Measurements from ENCODE around the gene ADNP2. TPM values are rescaled to one million over a fixed set of nuclear protein-coding genes. Genes with fewer than 3 reads are reported as not detected.
"Not testable (repeated sequence)": the region's sequence is repeated elsewhere in the genome, so short reads cannot be mapped to it uniquely, and the experiment has no call there.

ADNP2 gene
- total RNA-seq, 1 experiment from 2014 or later, result 21.3 TPM

DNA sequence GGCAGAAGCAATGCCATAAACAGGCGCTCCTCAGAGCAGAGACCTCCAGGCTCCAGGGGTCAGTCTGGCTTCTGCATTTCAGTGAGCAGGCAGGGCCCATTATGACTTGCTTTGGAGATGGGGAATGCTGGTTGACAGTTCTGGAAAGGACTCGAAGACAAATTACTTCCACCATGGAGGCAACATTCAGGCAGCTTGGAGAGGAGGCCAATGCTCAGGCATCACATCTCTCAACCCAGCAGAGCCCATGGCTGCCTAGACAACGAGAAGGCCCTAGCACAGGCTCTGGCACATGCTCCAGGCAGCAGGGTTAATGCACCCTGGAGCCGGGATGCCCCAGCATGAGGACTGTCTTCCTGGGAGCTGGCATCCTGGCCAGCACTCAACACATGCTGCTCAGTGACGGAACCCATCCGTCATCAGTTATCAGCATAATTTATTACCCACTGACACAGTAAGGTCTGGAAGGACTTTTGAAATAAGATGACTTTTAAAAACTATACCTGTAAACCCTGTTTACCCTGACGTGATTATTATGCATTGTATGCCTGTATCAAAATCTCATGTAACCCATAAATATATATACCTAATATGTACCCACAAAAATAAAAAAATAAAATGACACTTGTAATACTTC is 52.8 kb downstream of the ADNP2 start:
- H3K27ac ChIP-seq, result no peak overlapping the region
- H3K9me3 ChIP-seq (replicated peaks), result peaks cover 11% of the 10 kb centered on the region
- H3K36me3 ChIP-seq, result no peaks in the 10 kb centered on the region
- H3K4me1 ChIP-seq (replicated peaks), result no peaks in the 10 kb centered on the region
- H3K27me3 ChIP-seq (replicated peaks), result no peaks in the 10 kb centered on the region
- DNase-seq (ENCODE audit: low read depth in 1 of 2, low spot score in 2 of 2), result no peak
- H3K4me3 ChIP-seq, result no peak overlapping the region

DNA sequence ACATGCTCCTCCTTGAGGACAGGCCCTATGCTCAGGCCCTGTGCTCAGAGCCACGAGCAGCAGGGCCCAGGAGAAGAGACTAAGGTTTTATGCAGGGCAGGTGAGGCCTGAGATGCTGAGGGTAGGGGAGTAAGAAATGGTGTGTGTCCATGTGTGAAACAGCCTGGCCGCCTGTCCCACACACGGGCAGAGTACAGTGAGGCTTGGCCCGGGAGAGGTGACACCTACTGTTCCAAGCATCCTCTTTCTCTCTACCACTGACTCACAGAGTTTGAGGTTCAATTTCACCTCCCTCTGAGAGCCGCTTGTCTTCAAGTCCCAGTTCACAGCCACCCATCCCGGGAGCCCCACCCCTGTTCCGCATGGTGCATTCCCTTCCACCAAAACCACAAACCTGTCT is 54.1 kb downstream of the ADNP2 start:
- Histone ChIP-seq H3K9me3 (replicated peaks) (peaks cover 11% of the 10 kb centered on the region), H3K36me3 (no peaks in the 10 kb centered on the region), H3K4me3 (no peak overlapping the region), H3K27ac (no peak overlapping the region), H3K4me1 (replicated peaks) (peaks cover 4% of the 10 kb centered on the region; the same call in 1 of the 2 replicates), H3K27me3 (replicated peaks) (no peaks in the 10 kb centered on the region)
- DNase-seq (ENCODE audit: low read depth in 1 of 2, low spot score in 2 of 2), result no peak

DNA sequence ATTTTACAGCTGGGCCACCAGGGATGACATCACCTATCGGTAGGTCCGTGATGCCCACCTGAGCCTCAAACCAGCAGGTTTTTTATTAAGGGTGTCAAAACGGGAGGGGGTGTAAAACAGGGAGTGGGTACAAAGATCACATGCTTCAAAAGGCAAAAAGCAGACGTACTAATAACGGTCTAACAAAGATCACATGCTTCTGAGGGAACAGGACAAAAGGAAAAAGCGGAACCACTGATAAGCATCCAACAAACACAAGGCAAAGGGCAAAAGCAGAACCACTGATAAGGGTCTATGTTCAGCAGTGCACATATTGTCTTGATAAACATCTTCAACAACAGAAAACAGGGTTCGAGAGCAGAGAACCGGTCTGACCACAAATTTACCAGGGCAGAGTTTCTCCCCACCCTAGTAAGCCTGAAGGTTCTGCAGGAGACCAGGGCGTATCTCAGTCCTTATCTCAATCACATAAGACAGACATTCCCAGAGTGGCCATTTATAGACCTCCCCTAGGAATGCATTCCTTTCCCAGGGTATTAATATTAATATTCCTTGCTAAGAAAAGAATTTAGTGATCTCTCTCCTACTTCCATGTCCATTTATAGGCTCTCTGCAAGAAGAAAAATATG is 55.8 kb downstream of the ADNP2 start:
- not testable (repeated sequence) for H3K27ac ChIP-seq; H3K27me3 ChIP-seq (replicated peaks); DNase-seq (ENCODE audit: low read depth in 1 of 2, low spot score in 2 of 2); H3K4me3 ChIP-seq; H3K4me1 ChIP-seq (replicated peaks); H3K36me3 ChIP-seq
- peaks cover 11% of the 10 kb centered on the region for H3K9me3 ChIP-seq (replicated peaks)

DNA sequence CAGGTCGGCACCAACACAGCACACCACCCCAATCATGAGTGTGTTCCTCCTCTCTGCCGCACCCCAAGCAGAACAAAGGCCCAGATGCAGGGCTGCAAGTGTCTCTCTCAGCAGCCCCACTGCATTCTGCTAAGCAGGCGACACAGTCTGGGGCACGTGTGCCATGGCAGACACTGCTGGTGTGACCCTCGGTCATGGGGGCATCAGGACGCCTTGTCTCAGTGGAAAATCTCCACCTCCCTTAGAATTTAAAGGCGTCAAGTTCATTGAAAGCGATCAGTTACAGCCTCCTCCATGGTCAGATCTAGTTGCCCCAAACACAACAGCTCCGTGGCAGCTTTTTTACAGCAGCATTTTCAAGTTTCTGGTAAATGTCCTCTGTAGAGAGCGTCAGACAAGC is 57.2 kb downstream of the ADNP2 start:
- Histone ChIP-seq H3K36me3 (no peaks in the 10 kb centered on the region), H3K27me3 (replicated peaks) (no peaks in the 10 kb centered on the region), H3K4me1 (replicated peaks) (peaks cover 5% of the 10 kb centered on the region), H3K4me3 (no peak overlapping the region), H3K9me3 (replicated peaks) (peaks cover 11% of the 10 kb centered on the region), H3K27ac (no peak overlapping the region)
- no peak for DNase-seq (ENCODE audit: low read depth in 1 of 2, low spot score in 2 of 2)

DNA sequence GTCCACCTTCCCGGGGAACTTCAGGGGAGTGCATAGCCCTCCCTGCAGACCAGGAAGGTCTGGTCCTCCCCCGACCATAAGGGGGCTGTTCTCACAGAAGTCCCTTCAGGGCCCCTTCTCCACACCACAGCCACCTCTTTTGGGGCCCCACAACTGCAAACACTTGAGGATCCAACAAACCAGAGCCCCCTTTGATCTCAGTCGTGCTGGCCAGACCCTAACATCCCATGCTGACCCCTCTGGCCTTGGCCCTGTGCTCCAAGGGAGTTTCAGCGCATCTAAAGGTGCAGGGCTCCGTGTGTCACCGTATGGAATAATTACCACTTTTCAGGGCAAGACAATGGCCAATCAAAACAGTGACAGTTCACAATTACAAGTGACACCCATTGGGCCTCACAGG is 57.7 kb downstream of the ADNP2 start:
- peaks cover 11% of the 10 kb centered on the region for H3K9me3 ChIP-seq (replicated peaks)
- peaks cover 10% of the 10 kb centered on the region for H3K4me1 ChIP-seq (replicated peaks)
- H3K4me3 ChIP-seq, result no peak overlapping the region
- DNase-seq (ENCODE audit: low read depth in 1 of 2, low spot score in 2 of 2), result no peak
- H3K36me3 ChIP-seq, result no peaks in the 10 kb centered on the region
- no peak overlapping the region for H3K27ac ChIP-seq
- H3K27me3 ChIP-seq (replicated peaks), result no peaks in the 10 kb centered on the region

DNA sequence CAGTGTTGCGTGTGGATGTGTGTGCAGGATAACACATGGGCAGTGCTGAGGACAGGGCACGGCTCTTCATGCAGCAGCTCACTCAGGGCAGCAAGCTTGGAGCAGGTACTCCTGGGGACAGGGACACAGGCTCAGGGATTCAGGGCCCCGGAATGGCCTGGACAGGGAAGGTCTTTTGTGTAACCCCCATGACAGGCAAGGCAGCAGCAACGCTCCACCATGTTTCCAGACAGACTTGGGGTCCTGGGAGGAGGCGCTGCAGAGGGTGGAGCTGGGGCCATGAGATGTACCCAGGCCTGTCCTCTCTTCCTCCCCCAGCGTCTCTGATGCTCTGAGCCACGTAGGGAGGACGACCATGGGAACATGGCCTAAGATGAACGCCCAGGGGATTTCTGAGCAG is 58.3 kb downstream of the ADNP2 start:
- Histone ChIP-seq H3K27me3 (replicated peaks) (no peaks in the 10 kb centered on the region), H3K36me3 (no peaks in the 10 kb centered on the region), H3K4me3 (no peak overlapping the region), H3K9me3 (replicated peaks) (peaks cover 11% of the 10 kb centered on the region), H3K4me1 (replicated peaks) (peaks cover 10% of the 10 kb centered on the region), H3K27ac (no peak overlapping the region)
- DNase-seq (ENCODE audit: low read depth in 1 of 2, low spot score in 2 of 2), result no peak

DNA sequence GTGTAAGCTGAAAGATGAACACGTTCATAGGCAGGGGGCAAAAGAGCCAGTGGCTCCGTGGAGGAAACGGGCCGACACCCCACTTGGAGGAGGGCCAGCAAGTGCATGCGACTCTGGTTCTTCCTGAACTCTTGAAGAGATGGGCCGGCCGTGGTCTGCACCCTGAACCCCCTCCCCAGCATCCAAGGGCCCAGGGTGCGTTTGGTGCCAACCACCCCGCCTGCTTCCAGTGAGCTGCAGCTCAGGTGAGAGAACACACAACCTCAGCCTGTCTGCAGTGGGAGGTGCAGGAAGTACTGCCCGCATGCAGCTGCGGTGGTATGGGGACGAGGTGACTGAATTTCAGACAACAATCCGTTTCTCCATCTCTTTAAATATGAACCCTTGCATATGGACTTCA is 58.9 kb downstream of the ADNP2 start:
- Histone ChIP-seq H3K27ac (no peak overlapping the region), H3K9me3 (replicated peaks) (peaks cover 11% of the 10 kb centered on the region), H3K36me3 (no peaks in the 10 kb centered on the region), H3K4me3 (no peak overlapping the region), H3K27me3 (replicated peaks) (no peaks in the 10 kb centered on the region), H3K4me1 (replicated peaks) (peaks cover 10% of the 10 kb centered on the region)
- no peak for DNase-seq (ENCODE audit: low read depth in 1 of 2, low spot score in 2 of 2)

DNA sequence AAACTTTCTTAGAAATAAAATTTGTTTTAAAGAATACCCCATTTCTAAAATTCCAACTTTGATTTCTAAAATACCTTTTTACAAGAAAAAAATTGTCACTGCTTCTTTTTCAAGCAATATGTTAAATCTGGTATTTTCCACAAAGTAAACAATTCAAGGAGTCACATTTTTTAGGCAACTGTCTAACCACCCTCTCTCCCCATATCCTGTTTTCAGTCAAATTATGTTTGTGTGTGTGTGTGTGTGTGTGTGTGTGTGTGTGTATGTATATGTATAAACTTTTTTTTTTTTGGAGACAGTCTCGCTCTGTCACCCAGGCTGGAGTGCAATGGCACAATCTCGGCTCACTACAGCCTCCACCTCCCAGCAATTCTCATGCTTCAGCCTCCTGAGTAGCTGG is 59.3 kb downstream of the ADNP2 start:
- peak in 1 of 2 experiments; percentile 33 for DNase-seq (ENCODE audit: low read depth in 1 of 2, low spot score in 2 of 2)
- peaks cover 10% of the 10 kb centered on the region for H3K4me1 ChIP-seq (replicated peaks)
- peaks cover 11% of the 10 kb centered on the region for H3K9me3 ChIP-seq (replicated peaks)
- H3K27ac ChIP-seq, result no peak overlapping the region
- H3K27me3 ChIP-seq (replicated peaks), result no peaks in the 10 kb centered on the region
- no peaks in the 10 kb centered on the region for H3K36me3 ChIP-seq
- H3K4me3 ChIP-seq, result no peak overlapping the region

DNA sequence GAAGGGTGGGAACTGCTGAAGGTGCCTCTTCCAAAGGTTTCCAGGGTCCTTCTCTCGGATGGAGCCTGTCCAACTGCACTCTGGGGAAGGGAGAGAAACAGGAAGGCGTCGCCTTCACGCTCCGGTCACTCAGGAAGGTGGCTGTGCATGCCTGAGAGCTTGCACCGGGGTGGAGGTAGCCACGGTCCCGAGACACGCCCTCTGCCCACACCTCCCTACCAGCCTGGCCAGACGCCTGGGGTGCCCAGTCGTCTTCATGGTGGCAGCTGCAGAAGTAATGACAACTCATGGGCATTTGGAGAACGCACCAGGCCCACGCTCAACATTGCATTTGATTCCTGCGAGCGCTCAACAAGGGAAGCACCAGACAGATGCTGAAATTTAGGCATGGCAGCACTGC is 59.9 kb downstream of the ADNP2 start:
- no peaks in the 10 kb centered on the region for H3K36me3 ChIP-seq
- H3K27me3 ChIP-seq (replicated peaks), result no peaks in the 10 kb centered on the region
- H3K9me3 ChIP-seq (replicated peaks), result peaks cover 11% of the 10 kb centered on the region
- H3K27ac ChIP-seq, result no peak overlapping the region
- H3K4me3 ChIP-seq, result no peak overlapping the region
- H3K4me1 ChIP-seq (replicated peaks), result peaks cover 10% of the 10 kb centered on the region
- DNase-seq (ENCODE audit: low read depth in 1 of 2, low spot score in 2 of 2), result no peak

DNA sequence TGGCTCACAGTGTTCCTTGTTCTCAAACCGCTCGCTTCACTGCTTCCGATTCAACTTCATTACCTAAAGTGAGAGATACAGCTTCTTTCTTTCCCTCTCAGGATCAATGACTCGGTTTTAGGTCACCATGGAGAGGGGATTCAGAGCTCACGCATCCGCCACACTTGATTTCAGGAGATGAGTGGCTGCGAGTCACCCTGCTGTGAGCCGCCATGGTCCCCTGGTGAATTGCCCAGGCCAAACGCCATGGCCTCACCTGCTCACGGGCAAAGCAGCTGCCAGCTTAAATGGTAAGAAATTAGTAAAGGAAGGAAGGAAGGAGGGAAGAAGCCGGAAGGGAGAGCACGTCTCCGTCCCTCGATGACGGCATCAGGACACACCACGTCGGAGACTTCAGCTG is 60.5 kb downstream of the ADNP2 start:
- peaks cover 10% of the 10 kb centered on the region for H3K4me1 ChIP-seq (replicated peaks)
- no peak for DNase-seq (ENCODE audit: low read depth in 1 of 2, low spot score in 2 of 2)
- H3K27ac ChIP-seq, result no peak overlapping the region
- H3K27me3 ChIP-seq (replicated peaks), result no peaks in the 10 kb centered on the region
- no peaks in the 10 kb centered on the region for H3K36me3 ChIP-seq
- no peak overlapping the region for H3K4me3 ChIP-seq
- peaks cover 5% of the 10 kb centered on the region; the same call in 1 of the 2 replicates for H3K9me3 ChIP-seq (replicated peaks)

DNA sequence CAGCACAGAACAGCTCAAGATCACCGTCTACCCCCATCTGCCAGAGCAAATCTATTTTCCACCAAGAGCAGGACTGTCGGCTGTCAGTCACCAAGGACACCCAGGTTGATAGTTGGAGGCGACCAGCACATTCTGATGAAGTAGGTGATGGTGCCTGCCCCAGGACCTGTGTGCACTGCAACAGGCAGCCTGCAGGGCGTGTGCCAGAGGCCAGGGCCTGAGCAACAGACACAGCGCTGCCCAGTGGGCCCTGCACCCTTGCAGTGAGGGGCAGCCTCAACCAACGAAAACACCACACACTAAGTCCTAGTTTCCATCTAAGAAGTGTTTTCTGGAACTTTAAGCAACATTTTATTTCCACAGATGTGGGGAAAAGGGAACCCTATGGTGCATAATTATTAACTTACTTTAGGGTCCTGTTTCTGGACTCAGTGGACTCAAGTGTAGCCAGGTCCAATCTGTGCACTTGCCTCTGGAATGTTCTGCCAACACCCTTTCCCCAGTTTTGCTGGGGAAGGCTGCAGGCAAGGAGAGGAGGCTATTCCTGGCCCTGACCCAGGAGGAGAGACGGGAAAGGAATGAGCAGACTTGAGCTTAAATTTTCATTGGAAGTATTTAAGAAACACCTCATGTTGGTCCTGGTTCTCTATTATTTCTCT is 61.5 kb downstream of the ADNP2 start:
- Histone ChIP-seq H3K9me3 (replicated peaks) (0 out of 2 replicates have a peak, but pooled peaks cover 4% of the 10 kb centered on the region), H3K27me3 (replicated peaks) (no peaks in the 10 kb centered on the region), H3K36me3 (no peaks in the 10 kb centered on the region), H3K4me3 (no peak overlapping the region), H3K27ac (no peak overlapping the region), H3K4me1 (replicated peaks) (peaks cover 10% of the 10 kb centered on the region)
- DNase-seq (ENCODE audit: low read depth in 1 of 2, low spot score in 2 of 2), result no peak

DNA sequence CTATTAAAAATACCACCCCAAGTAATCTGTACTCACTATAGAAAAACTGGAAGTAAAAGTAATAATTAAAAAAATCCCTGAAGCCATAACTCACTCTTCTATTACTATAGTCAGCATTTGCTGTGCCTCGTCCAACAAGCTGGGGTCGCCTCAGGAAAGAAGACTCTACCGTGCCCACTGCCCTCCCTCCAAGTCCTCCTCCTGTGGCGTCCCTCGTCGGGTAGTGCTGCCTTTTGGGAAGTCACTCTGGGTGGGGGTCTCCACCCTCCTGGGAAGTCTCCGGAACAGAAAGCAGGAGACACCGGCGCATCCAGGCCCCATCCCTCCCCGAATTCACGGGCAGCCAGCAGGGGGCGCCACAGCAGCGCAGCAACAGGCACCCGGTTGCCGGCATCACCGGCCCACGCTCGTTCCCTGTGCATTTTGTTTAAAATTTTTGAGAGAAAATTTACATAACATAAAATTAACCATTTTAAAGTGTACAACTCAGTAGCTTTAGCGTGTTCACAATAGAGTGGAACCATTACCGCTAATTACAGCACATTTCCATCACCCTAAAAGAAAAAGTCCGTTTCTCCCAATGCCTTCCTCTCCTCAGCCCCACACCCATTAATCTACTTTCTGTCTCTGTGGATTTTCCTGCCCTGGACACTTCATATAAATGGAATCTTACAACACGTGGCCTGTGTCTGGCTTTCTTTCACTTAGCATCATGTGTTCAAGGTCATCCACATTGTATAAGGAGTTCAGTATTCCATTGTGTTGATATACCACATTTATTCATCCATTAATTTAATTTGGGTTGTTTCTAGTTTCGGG is 62.2 kb downstream of the ADNP2 start:
- Histone ChIP-seq H3K4me1 (replicated peaks) (peaks cover 10% of the 10 kb centered on the region), H3K36me3 (no peaks in the 10 kb centered on the region), H3K9me3 (replicated peaks) (no peaks in the 10 kb centered on the region), H3K27ac (no peak overlapping the region), H3K27me3 (replicated peaks) (no peaks in the 10 kb centered on the region), H3K4me3 (no peak overlapping the region)
- peak; percentile 47 to 63 for DNase-seq (ENCODE audit: low read depth in 1 of 2, low spot score in 2 of 2)

DNA sequence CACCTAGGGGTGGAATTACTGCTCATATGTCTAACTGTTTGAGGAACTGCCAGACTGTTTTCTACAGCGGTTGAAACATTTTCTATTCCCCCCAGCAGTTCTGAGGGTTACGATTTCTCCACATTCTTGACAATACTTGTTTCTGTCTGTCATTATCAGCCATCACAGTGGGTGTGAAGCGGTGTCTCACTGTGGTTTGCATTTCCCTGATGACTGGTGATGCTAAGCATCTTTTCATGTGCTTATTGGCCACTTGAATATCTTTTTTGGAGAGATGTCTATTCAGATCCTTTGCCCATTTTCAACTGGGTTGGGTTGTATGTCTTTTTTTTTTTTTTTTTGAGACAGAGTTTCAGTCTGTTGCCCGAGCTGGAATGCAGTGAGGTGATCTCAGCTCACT is 63.0 kb downstream of the ADNP2 start:
- Histone ChIP-seq H3K27ac (no peak overlapping the region), H3K9me3 (replicated peaks) (no peaks in the 10 kb centered on the region), H3K4me1 (replicated peaks) (peaks cover 13% of the 10 kb centered on the region), H3K4me3 (no peak overlapping the region), H3K27me3 (replicated peaks) (no peaks in the 10 kb centered on the region), H3K36me3 (no peaks in the 10 kb centered on the region)
- DNase-seq (ENCODE audit: low read depth in 1 of 2, low spot score in 2 of 2), result no peak

DNA sequence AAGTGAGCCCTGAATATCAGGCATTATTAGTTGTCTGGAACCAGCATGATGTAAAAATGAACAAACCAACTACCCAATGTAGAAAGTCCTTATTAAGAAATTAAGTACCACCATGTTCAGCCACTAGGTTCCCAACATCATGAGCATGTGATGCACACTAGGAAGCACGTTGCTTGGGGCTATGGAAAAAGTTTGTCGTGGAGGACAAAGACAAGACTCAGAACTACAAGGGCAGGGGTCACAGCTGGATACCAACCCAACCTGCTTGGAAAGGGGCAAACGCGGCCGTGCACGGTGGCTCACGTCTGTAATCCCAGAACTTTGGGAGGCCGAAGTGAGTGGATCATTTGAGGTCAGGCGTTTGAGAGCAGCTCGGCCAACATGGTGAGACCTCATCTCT is 64.0 kb downstream of the ADNP2 start:
- no peak for DNase-seq (ENCODE audit: low read depth in 1 of 2, low spot score in 2 of 2)
- H3K27me3 ChIP-seq (replicated peaks), result no peaks in the 10 kb centered on the region
- H3K36me3 ChIP-seq, result no peaks in the 10 kb centered on the region
- no peak overlapping the region for H3K4me3 ChIP-seq
- peaks cover 10% of the 10 kb centered on the region for H3K4me1 ChIP-seq (replicated peaks)
- no peak overlapping the region for H3K27ac ChIP-seq
- no peaks in the 10 kb centered on the region for H3K9me3 ChIP-seq (replicated peaks)

All from SJSA1 (cell line).